ENCODE measurements around the gene PODXL2. TPM values are rescaled to one million over a fixed set of nuclear protein-coding genes. Genes with fewer than 3 reads are reported as not detected.

The PODXL2 gene
- total RNA-seq, 2 experiments from 2014 or later: 1.9 TPM

DNA sequence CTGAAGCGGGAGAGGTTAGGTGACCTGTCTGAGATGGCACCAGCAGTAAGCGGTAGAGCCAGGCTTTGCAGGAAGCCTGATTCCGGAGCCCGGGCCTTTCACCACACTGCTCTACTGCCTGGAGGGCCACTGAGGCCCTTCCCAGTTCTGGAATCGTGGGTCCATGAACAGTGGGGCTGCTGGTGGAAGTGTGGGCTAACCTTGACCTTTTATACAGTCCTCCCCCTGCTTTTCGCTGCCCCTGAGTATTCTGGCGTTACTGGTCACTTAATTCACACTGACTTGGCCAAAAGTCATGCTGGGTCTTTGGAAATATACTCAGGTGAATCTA, 41.2 kb downstream of the PODXL2 start:
- DNase-seq (no peak), ATAC-seq (no peak)
- peak overlapping the region; percentile 25 for H3K27ac Mint-ChIP-seq
- peaks cover 19% of the 10 kb centered on the region for H3K4me1 Mint-ChIP-seq
- no peak overlapping the region for H3K4me3 Mint-ChIP-seq
- ChIA-PET CTCF (interaction anchor here (0.7 kb wide), 1 partner anchor 71 kb away, joined by 3 read pairs; no protein-coding TSS in a partner anchor), POLR2A (no interaction called here)
- intact Hi-C loops (cut with DNase I, micrococcal nuclease): loop anchor here (5.0 kb wide), 2 partner anchors 382 to 1757 kb away; partner anchors contain the start of genes EFCAB12 (in 1 of the 2) and SEC61A1 (in 1 of the 2)
- H3K27me3 Mint-ChIP-seq: no peaks in the 10 kb centered on the region
- no peaks in the 10 kb centered on the region for H3K9me3 Mint-ChIP-seq (ENCODE audit: low read depth)
- no peaks in the 10 kb centered on the region for H3K36me3 Mint-ChIP-seq (ENCODE audit: low read depth)

DNA sequence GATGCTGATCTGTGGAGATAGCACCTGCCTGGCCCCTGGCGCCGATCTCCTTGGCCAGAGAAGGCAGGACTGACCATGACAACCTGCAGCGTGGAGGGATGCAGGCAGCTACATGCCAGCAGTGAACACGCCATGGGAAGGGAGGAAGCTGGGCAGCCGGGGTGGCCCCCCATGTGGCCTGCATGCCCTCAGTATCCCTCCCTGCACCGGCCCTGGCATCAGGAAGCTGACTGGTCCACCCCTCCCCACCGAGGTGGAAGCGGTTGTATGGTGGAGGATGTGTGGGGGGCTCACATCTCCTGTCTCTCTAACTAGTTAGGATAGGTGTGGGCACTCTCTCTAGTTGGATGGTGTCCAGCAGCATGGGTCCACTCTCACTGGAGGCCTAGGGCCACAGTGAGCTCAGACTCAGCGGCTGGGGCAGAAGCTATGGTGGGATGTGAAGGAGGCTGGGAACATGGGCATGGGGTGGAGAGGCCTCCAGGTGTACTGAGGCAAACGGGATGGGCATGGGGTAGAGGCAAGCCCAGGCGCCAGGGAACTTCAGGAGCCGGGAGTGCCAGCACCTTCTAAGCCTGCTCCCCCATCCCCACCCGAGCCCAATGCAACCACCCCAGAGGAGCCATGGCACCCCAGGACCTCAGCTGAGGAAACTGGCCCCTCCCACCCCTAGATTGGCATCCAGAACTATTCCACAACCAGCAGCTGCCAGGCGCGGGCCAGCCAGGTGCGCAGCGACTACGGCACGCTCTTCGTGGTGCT, 42.0 kb downstream of the PODXL2 start:
- no peak for DNase-seq
- no peak overlapping the region for H3K27ac Mint-ChIP-seq

DNA sequence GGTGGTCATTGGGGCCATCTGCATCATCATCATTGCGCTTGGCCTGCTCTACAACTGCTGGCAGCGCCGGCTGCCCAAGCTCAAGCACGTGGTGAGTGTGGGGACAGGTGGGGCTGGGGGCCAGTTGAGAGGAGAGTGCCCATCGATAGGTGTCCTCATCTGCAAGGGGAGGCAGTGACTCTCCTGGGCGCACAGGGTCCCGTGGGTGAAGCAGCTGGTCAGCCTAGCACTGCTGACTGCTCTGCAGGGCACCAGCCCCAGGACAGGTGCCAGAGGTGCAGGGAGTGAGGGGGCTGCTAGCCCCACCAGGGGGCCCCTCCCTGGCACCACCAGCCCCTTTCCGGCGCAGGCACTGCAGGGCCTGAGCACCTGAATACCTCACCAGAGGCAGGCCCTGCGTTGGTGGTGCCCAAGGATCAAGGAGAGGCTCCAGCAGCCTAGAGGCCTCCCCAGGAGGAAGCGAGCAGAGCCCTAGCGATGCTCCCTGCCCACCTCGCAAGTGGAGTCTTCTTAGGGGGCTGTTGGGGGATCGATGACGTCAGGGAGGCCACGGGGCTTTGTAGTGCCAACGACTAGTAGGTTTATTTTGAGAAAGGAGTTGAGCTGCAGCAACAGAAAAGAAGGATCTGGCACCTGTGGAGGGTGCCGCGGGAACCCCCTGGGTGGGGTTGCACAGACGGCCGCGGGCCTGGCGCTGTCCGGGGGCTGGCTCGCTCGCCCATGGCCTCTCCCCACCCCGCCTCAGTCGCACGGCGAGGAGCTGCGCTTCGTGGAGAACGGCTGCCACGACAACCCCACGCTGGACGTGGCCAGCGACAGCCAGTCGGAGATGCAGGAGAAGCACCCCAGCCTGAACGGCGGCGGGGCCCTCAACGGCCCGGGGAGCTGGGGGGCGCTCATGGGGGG, 42.8 kb downstream of the PODXL2 start:
- H3K9me3 Mint-ChIP-seq (ENCODE audit: low read depth): no peaks in the 10 kb centered on the region
- H3K27me3 Mint-ChIP-seq: no peaks in the 10 kb centered on the region
- peak overlapping the region; percentile 88 for H3K4me3 Mint-ChIP-seq
- POLR2A ChIA-PET: interaction anchor here (0.6 to 1.1 kb wide), 2 partner anchors 9 to 435 kb away, joined by 3 read pairs; no protein-coding TSS in a partner anchor
- peak overlapping the region; percentile 96 for H3K27ac Mint-ChIP-seq
- intact Hi-C loops (cut with DNase I, micrococcal nuclease): loop anchor here (1.0 to 5.0 kb wide), 14 partner anchors 26 to 1756 kb away; partner anchors contain the start of genes MCM2 (in 2 of the 2), SEC61A1 (in 2 of the 2), TPRA1 (in 2 of the 2) and ACAD9 (in 1 of the 2)
- no peaks in the 10 kb centered on the region for H3K36me3 Mint-ChIP-seq (ENCODE audit: low read depth)
- H3K4me1 Mint-ChIP-seq: peaks cover 22% of the 10 kb centered on the region
- CTCF ChIA-PET: interaction anchor here (0.7 kb wide), 1 partner anchor 405 kb away, joined by 5 read pairs; no protein-coding TSS in a partner anchor
- ATAC-seq (peak; percentile 14), DNase-seq (peak; percentile 49)

More for the DNA sequence above, 42.0 kb downstream of the PODXL2 start:
- no peak for ATAC-seq
- ChIA-PET CTCF (interaction anchor here (0.7 kb wide), 1 partner anchor 71 kb away, joined by 3 read pairs; no protein-coding TSS in a partner anchor), POLR2A (interaction anchor here (0.6 kb wide), 1 partner anchor 435 kb away, joined by 3 read pairs; no protein-coding TSS in a partner anchor)
- Mint-ChIP-seq H3K9me3 (ENCODE audit: low read depth) (no peaks in the 10 kb centered on the region), H3K36me3 (ENCODE audit: low read depth) (no peaks in the 10 kb centered on the region), H3K4me3 (peak overlapping the region; percentile 88), H3K4me1 (peaks cover 19% of the 10 kb centered on the region), H3K27me3 (no peaks in the 10 kb centered on the region)
- intact Hi-C loops (cut with DNase I, micrococcal nuclease): loop anchor here (5.0 kb wide), 2 partner anchors 381 to 1756 kb away; partner anchors contain the start of genes EFCAB12 (in 1 of the 2) and SEC61A1 (in 1 of the 2)

DNA sequence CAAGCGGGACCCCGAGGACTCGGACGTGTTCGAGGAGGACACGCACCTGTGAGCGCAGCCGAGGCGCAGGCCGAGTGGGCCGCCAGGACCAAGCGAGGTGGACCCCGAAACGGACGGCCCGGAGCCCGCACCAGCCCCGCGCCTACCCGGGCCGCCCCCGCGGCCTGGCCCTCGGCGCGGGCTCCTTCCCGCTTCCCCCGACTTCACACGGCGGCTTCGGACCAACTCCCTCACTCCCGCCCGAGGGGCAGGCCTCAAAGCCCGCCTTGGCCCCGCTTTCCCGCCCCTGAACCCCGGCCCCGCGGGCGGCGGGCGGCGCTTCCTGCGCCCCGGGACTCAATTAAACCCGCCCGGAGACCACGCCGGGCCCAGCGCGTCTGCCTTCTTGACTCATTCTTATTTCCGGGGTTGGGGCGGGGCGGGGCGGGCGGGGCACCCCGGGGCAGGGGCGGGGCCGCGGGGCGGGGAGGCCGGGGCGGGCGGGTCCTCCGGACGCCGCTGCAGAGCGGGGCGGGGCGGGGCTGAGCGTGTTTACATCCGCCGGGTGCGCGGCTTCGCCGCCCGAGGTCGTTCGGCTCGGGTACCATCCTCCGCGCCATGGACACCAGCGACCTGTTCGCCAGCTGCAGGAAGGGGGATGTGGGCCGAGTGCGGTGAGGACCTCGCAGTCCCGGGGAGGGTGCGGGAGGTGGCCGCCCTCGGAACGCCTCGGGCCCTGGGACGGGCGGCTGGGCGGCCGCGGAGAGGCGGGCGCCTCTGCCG, 43.6 kb downstream of the PODXL2 start, which contains the start of gene ABTB1:
Gene ABTB1 (plus strand): TSS at position 524 of the 762 bp plus-strand sequence. CDS start 74 bp downstream, at position 598.
- ChIA-PET POLR2A (interaction anchor here (1.1 kb wide), 1 partner anchor 10 kb away, joined by 3 read pairs; no protein-coding TSS in a partner anchor), CTCF (interaction anchor here (0.6 to 0.7 kb wide), 2 partner anchors 14 to 404 kb away, joined by 4 to 5 read pairs; no protein-coding TSS in a partner anchor)
- Mint-ChIP-seq H3K4me1 (peaks cover 22% of the 10 kb centered on the region), H3K9me3 (ENCODE audit: low read depth) (no peaks in the 10 kb centered on the region), H3K27me3 (no peaks in the 10 kb centered on the region), H3K27ac (peak within 1 kb of the TSS; percentile 96), H3K36me3 (ENCODE audit: low read depth) (peaks cover under 1% of the 10 kb centered on the region), H3K4me3 (peak within 1 kb of the TSS; percentile 88)
- DNase-seq (peak; percentile 94), ATAC-seq (peak; percentile 90)
- intact Hi-C loops (cut with DNase I, micrococcal nuclease): loop anchor here (1.0 to 5.0 kb wide), 15 partner anchors 25 to 1756 kb away; partner anchors contain the start of genes MCM2 (in 2 of the 2), SEC61A1 (in 2 of the 2), TPRA1 (in 2 of the 2) and ACAD9 (in 1 of the 2)

DNA sequence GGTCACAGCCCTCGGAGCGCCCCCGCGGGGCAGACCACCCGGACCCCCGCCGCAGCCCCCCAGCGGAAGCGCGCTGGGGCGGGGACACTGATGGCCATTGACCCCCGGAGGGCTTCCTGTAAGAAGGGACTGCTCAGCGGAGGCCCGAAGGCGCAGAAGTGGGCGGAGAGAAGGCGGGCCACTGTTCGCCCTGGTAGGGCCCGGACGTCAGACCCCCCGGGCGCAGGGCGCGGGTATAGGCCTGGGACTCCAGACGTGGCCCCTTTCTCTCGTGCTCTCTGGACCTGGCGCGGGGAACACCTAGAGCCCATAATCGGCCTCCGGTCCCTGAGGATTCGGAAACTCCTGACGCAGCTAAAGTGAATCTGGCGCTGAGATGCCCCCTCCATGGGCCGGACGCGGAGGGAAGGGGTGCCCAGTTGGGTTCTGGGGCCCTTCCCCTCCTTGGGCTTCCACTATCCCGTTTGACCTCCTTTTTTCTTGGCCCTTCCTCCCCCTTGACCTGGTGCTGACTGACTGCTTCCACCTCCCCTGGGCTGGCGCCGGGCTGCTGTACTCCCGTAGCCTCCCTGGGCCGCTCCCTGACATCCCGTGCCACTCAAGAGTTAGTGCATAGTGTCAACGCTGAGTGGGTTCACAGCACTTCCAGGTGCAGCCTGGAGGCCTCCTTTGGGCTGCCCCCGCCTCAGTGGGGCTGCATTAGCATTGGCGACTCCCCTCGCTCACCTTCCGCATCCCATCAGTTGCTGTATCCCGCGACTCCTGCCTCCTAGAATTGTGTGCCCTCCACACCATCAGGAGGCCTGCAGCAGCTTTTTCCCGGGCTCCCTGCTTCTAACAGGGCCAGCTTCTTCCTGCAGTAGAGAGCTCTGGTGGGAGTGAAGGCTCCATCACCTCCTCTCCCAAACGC, 44.5 kb downstream of the PODXL2 start:
- CTCF ChIA-PET: no interaction called here
- H3K36me3 Mint-ChIP-seq (ENCODE audit: low read depth): peaks cover 2% of the 10 kb centered on the region
- H3K27ac Mint-ChIP-seq: peak overlapping the region; percentile 76
- peaks cover 22% of the 10 kb centered on the region for H3K4me1 Mint-ChIP-seq
- H3K9me3 Mint-ChIP-seq (ENCODE audit: low read depth): no peaks in the 10 kb centered on the region
- POLR2A ChIA-PET: no interaction called here
- peak; percentile 53 for ATAC-seq
- intact Hi-C loops (cut with DNase I, micrococcal nuclease): loop anchor here (1.0 to 5.0 kb wide), 6 partner anchors 45 to 1757 kb away; partner anchors contain the start of genes EFCAB12 (in 1 of the 2), PODXL2 (in 1 of the 2), SEC61A1 (in 1 of the 2) and TPRA1 (in 1 of the 2)
- H3K4me3 Mint-ChIP-seq: peak overlapping the region; percentile 88
- no peaks in the 10 kb centered on the region for H3K27me3 Mint-ChIP-seq
- peak; percentile 68 for DNase-seq

GRCh38 chr3:127674101-127674721, 45.2 kb downstream of the PODXL2 start:
- ATAC-seq: no peak
- intact Hi-C loops (cut with DNase I, micrococcal nuclease): loop anchor here (5.0 kb wide), 2 partner anchors 378 to 1753 kb away; partner anchors contain the start of genes EFCAB12 (in 1 of the 2) and SEC61A1 (in 1 of the 2)
- no peaks in the 10 kb centered on the region for H3K27me3 Mint-ChIP-seq

DNA sequence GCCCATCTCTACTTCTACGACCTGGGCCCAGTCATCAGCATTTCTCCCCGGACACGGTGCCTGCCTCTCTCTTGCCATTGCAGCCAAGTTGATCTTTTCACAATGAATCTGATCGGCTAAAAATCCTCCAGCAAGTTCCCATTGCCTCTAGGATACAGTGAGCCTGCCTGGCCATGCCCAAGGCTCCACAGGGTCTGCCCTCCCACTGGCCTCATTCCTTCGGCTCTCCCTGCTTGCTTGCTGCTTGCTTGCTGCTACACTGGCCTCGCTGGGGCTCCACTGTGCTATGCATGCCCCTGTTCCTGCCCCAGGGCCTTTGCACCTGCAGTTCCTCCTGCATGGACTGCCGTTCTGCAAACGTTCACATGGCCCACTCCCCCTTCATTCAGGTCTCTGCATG, 45.8 kb downstream of the PODXL2 start:
- Mint-ChIP-seq H3K36me3 (ENCODE audit: low read depth) (peaks cover 2% of the 10 kb centered on the region), H3K27me3 (no peaks in the 10 kb centered on the region), H3K27ac (peak overlapping the region; percentile 21), H3K9me3 (ENCODE audit: low read depth) (no peaks in the 10 kb centered on the region), H3K4me3 (peak overlapping the region; percentile 88), H3K4me1 (peaks cover 22% of the 10 kb centered on the region)
- ChIA-PET POLR2A (no interaction called here), CTCF (no interaction called here)
- DNase-seq (no peak), ATAC-seq (no peak)
- intact Hi-C loops (cut with DNase I, micrococcal nuclease): loop anchor here (5.0 kb wide), 2 partner anchors 378 to 1753 kb away; partner anchors contain the start of genes EFCAB12 (in 1 of the 2) and SEC61A1 (in 1 of the 2)

More at GRCh38 chr3:127674101-127674721, 45.2 kb downstream of the PODXL2 start:
- Mint-ChIP-seq H3K27ac (peak overlapping the region; percentile 76), H3K4me3 (peak overlapping the region; percentile 88), H3K36me3 (ENCODE audit: low read depth) (peaks cover 2% of the 10 kb centered on the region), H3K4me1 (peaks cover 22% of the 10 kb centered on the region), H3K9me3 (ENCODE audit: low read depth) (no peaks in the 10 kb centered on the region)
- ChIA-PET POLR2A (no interaction called here), CTCF (no interaction called here)
- peak; percentile 37 for DNase-seq

DNA sequence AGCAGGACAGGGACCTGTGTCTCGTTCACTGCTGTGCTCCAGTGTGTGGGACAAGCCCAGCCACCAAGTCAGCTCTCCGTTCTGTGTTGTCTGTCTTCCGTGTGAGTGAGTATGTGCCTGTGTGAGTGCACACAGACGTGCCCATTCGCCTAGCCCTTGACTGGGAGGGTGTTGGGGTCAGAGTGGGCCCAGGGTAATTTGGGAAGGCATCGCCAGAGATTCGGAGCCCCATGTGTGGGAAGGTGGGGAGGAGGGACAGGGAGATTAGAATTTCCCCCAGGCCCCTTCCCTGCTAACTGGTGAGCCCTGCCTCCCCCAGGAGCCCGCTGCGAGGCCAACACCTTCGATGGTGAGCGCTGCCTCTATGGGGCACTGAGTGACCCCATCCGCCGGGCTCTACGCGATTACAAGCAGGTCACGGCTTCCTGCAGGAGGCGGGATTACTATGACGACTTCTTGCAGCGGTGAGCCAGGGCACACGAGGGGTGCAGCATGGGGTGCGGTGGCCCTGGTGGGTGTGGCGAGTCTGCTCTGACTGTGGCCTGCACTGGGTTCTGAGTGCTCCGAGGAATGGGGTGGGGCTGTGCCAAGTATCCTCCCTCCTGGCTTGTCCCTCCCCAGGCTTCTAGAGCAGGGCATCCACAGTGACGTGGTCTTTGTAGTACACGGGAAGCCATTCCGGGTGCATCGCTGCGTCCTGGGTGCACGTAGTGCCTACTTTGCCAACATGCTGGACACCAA, 46.8 kb downstream of the PODXL2 start:
- Mint-ChIP-seq H3K4me1 (peaks cover 22% of the 10 kb centered on the region), H3K36me3 (ENCODE audit: low read depth) (peaks cover 2% of the 10 kb centered on the region), H3K9me3 (ENCODE audit: low read depth) (no peaks in the 10 kb centered on the region), H3K27me3 (no peaks in the 10 kb centered on the region), H3K4me3 (no peak overlapping the region), H3K27ac (peak overlapping the region; percentile 13)
- DNase-seq (no peak), ATAC-seq (no peak)
- intact Hi-C loops (cut with DNase I, micrococcal nuclease): no loop called here
- ChIA-PET CTCF (no interaction called here), POLR2A (no interaction called here)

GRCh38 chr3:127676456-127676855, 47.5 kb downstream of the PODXL2 start:
- no peak overlapping the region for H3K27ac Mint-ChIP-seq
- intact Hi-C loops (cut with DNase I, micrococcal nuclease): no loop called here
- DNase-seq (no peak), ATAC-seq (no peak)
- peaks cover 20% of the 10 kb centered on the region for H3K4me1 Mint-ChIP-seq
- peaks cover 2% of the 10 kb centered on the region for H3K36me3 Mint-ChIP-seq (ENCODE audit: low read depth)
- no peaks in the 10 kb centered on the region for H3K27me3 Mint-ChIP-seq
- no peak overlapping the region for H3K4me3 Mint-ChIP-seq
- no peaks in the 10 kb centered on the region for H3K9me3 Mint-ChIP-seq (ENCODE audit: low read depth)
- CTCF ChIA-PET: interaction anchor here (0.5 kb wide), 1 partner anchor 205 kb away, joined by 3 read pairs; no protein-coding TSS in a partner anchor
- POLR2A ChIA-PET: no interaction called here
